PC-9 (cell line): Measurements from ENCODE around the gene CALML6. TPM values are rescaled to one million over a fixed set of nuclear protein-coding genes. Genes with fewer than 3 reads are reported as not detected.

Experiments
- BruUV-seq: library from RNA; stranded (reverse); fragments of 400-500 nt; replicated peaks from 2 replicates; lab custom pipeline; 2021; lab: Mats Ljungman, UMichigan
- CTCF ChIA-PET: fragments of 300-600 bp; sonication (Branson Sonifier 250); formaldehyde crosslinking; loops from one replicate; lab custom pipeline; 2022; ENCODE audit warnings: antibody characterized with exemption; lab: Charles Lee
- POLR2A ChIA-PET: fragments of 300-600 bp; sonication (Branson Sonifier 250); formaldehyde crosslinking; loops from one replicate; lab custom pipeline; 2022; ENCODE audit warnings: antibody characterized with exemption; ENCODE audit not compliant: unreplicated experiment; lab: Charles Lee
- DNase-seq, 2 experiments: peaks; one replicate each; pipeline versions ENCODE4 v3.0.0 to v3.0.0-alpha.2; 2015 to 2022; ENCODE audit warnings: mixed read lengths in 1 of 2
- H2AFZ ChIP-seq: fragments of 200-600 bp; sonication (generic); 2 replicates; pipeline ENCODE4 v1.8.1; 2017; ENCODE audit warnings: antibody characterized with exemption
- H3F3A ChIP-seq: fragments of 200-600 bp; sonication (generic); 2 replicates; pipeline ENCODE4 v1.8.1; 2017; ENCODE audit warnings: antibody characterized with exemption, mild to moderate bottlenecking, low read depth; ENCODE audit not compliant: insufficient read depth
- H3K27ac ChIP-seq: fragments of 200-600 bp; sonication (generic); 2 replicates; pipeline ENCODE4 v1.6.1; 2016; ENCODE audit warnings: mixed run types
- H3K27me3 ChIP-seq: fragments of 200-600 bp; sonication (generic); 2 replicates; pipeline ENCODE4 v1.6.1; 2016; ENCODE audit warnings: low read depth, mixed run types; ENCODE audit not compliant: insufficient read depth
- H3K36me3 ChIP-seq: fragments of 200-600 bp; sonication (generic); 2 replicates; pipeline ENCODE4 v1.6.1; 2016; ENCODE audit warnings: low read depth, mixed run types
- H3K4me1 ChIP-seq: fragments of 200-600 bp; sonication (generic); replicated peaks from 2 replicates; pipeline ENCODE4 v1.6.1; 2016; ENCODE audit warnings: mixed run types; ENCODE audit not compliant: insufficient read depth
- H3K4me2 ChIP-seq: fragments of 200-600 bp; sonication (generic); 2 replicates; pipeline ENCODE4 v1.6.1; 2017; ENCODE audit warnings: mixed run types
- H3K4me3 ChIP-seq: fragments of 200-600 bp; sonication (generic); 2 replicates; pipeline ENCODE4 v1.6.1; 2016; ENCODE audit warnings: mixed run types
- H3K79me2 ChIP-seq: fragments of 200-600 bp; sonication (generic); 2 replicates; pipeline ENCODE4 v1.6.1; 2017; ENCODE audit warnings: low read depth, mixed run types
- H3K9me2 ChIP-seq: fragments of 200-600 bp; sonication (generic); 2 replicates; pipeline ENCODE4 v1.8.1; 2017; ENCODE audit warnings: mild to moderate bottlenecking; ENCODE audit not compliant: insufficient read depth
- H3K9me3 ChIP-seq: fragments of 200-600 bp; sonication (generic); 2 replicates; pipeline ENCODE4 v1.8.1; 2016; ENCODE audit warnings: low read depth; ENCODE audit not compliant: insufficient read depth
- H4K20me1 ChIP-seq: fragments of 200-600 bp; sonication (generic); 2 replicates; pipeline ENCODE4 v1.8.1; 2017; ENCODE audit not compliant: insufficient read depth
- CTCF ChIP-seq: fragments of 200-600 bp; sonication (generic); conservative IDR thresholded peaks from 2 replicates; pipeline ENCODE4 v1.6.1; 2017; ENCODE audit warnings: mixed run types, antibody characterized with exemption, mild to moderate bottlenecking, moderate library complexity
- EZH2 ChIP-seq: fragments of 200-600 bp; sonication (generic); IDR thresholded peaks from 2 replicates; pipeline ENCODE4 v1.8.0; 2017; ENCODE audit warnings: antibody characterized with exemption, low read depth
- intact Hi-C: fragments of 100-400 bp; cut with micrococcal nuclease; formaldehyde crosslinking; loops from one replicate; pipeline ENCODE4 v1.10.0; 2022; ENCODE audit not compliant: unreplicated experiment
- total RNA-seq: library from RNA; stranded (reverse); gene quantifications from 2 replicates; pipeline ENCODE4 v1.2.3, GENCODE V29; 2021

The CALML6 gene
- total RNA-seq, 1 experiment from 2014 or later: 2.1 TPM

GRCh38 chr1:1872329-1872994 lies 42.6 kb upstream of the CALML6 start:
- H4K20me1 ChIP-seq: peaks cover 88% of the 10 kb centered on the region
- no peak for DNase-seq
- H3K4me1 ChIP-seq: no peaks in the 10 kb centered on the region
- H3K27me3 ChIP-seq: no peaks in the 10 kb centered on the region
- H3K79me2 ChIP-seq: peaks cover 97% of the 10 kb centered on the region
- peaks cover 4% of the 10 kb centered on the region; the same call in 1 of the 2 replicates for H3F3A ChIP-seq
- H3K9me2 ChIP-seq: no peaks in the 10 kb centered on the region
- BruUV-seq: no TSS peak
- H3K4me3 ChIP-seq: no peak overlapping the region
- intact Hi-C loops: no loop called here
- H2AFZ ChIP-seq: no peak overlapping the region
- POLR2A ChIA-PET: no interaction called here
- no peak for TF ChIP-seq CTCF
- no peaks in the 10 kb centered on the region for H3K9me3 ChIP-seq
- H3K36me3 ChIP-seq: 0 out of 2 replicates have a peak, but pooled peaks cover 5% of the 10 kb centered on the region
- CTCF ChIA-PET: no interaction called here
- no peak overlapping the region for H3K4me2 ChIP-seq
- no peak overlapping the region for H3K27ac ChIP-seq

- CTCF ChIA-PET: no interaction called here
- TF ChIP-seq EZH2 (no peak), CTCF (no peak)
These were observed 41.9 kb upstream of the CALML6 start for GRCh38 chr1:1873186-1873585.

GRCh38 chr1:1874901-1875300 lies 40.2 kb upstream of the CALML6 start:
- H2AFZ ChIP-seq: no peak overlapping the region
- no peaks in the 10 kb centered on the region; the same call in 1 of the 2 replicates for H3F3A ChIP-seq
- 0 out of 2 replicates have a peak, but pooled peaks cover 5% of the 10 kb centered on the region for H3K36me3 ChIP-seq
- TF ChIP-seq EZH2: no peak
- no peak for TF ChIP-seq CTCF
- H3K9me2 ChIP-seq: no peaks in the 10 kb centered on the region
- CTCF ChIA-PET: no interaction called here
- no peaks in the 10 kb centered on the region for H3K27me3 ChIP-seq
- H3K27ac ChIP-seq: no peak overlapping the region
- no TSS peak for BruUV-seq
- H4K20me1 ChIP-seq: peaks cover 92% of the 10 kb centered on the region
- no peak overlapping the region for H3K4me2 ChIP-seq
- H3K4me1 ChIP-seq: no peaks in the 10 kb centered on the region
- no peaks in the 10 kb centered on the region for H3K9me3 ChIP-seq
- no peak overlapping the region for H3K4me3 ChIP-seq
- intact Hi-C loops: no loop called here
- no peak for DNase-seq
- POLR2A ChIA-PET: interaction anchor here (0.7 kb wide), 1 partner anchor 397 kb away, joined by 4 read pairs; no protein-coding TSS in a partner anchor
- peaks cover 97% of the 10 kb centered on the region for H3K79me2 ChIP-seq

More at GRCh38 chr1:1873186-1873585, 41.9 kb upstream of the CALML6 start:
- Histone ChIP-seq H2AFZ (no peak overlapping the region), H3K27me3 (no peaks in the 10 kb centered on the region), H3K4me3 (no peak overlapping the region), H3K9me3 (no peaks in the 10 kb centered on the region), H3K79me2 (peaks cover 97% of the 10 kb centered on the region), H3K4me2 (no peak overlapping the region), H3F3A (peaks cover 4% of the 10 kb centered on the region; the same call in 1 of the 2 replicates), H3K4me1 (no peaks in the 10 kb centered on the region), H4K20me1 (peaks cover 90% of the 10 kb centered on the region), H3K27ac (no peak overlapping the region), H3K36me3 (0 out of 2 replicates have a peak, but pooled peaks cover 5% of the 10 kb centered on the region), H3K9me2 (no peaks in the 10 kb centered on the region)
- no TSS peak for BruUV-seq
- no peak for DNase-seq
- intact Hi-C loops: no loop called here
- POLR2A ChIA-PET: no interaction called here
